Epidermal melanocyte (primary cell): ENCODE results near the gene NRK.
"Not testable (repeated sequence)": the region's sequence is repeated elsewhere in the genome, so short reads cannot be mapped to it uniquely, and the experiment has no call there.

Source experiments
- DNase-seq: peaks from one replicate; pipeline ENCODE4 v3.0.0; 2011; ENCODE audit warnings: low spot score; ENCODE audit not compliant: insufficient read length

NRK gene

DNA sequence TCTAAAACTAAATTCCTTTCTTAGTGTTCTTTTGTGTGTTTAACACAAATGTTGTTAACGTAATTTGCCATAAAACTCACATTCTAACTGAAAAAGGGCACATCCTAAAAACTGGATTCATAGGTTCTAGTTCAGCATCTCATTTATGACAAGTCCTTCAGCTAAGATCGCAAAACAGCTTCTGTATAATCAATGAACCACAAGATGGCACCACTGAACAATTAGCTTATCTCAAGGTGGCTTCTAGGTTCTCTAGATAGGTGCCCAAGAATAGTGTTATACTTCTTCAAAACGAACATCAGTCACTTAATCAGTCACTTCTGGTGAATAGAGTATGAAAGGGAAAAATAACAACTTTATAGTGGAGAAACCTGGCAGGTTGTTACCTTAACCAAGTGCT is 54.3 kb downstream of the NRK start:
- DNase-seq, result no peak

DNA sequence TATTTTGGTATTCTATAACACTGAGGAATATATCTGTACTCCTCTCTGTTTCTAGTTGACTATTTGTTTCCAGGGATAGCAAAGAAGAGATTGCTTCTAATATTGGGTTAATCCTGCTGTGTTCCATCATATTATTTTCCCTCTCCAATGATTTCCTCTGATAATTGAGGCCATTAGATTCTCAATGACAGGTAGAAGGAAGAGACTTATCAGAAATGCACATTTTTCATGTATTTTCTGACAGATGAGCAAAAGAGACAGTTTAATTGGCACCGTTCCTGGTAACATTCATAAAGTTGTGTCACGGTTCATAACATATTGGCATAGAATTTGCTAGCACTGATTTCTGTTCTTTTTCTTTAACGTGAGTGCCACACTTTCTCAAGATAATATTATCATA is 58.2 kb downstream of the NRK start:
- no peak for DNase-seq

DNA sequence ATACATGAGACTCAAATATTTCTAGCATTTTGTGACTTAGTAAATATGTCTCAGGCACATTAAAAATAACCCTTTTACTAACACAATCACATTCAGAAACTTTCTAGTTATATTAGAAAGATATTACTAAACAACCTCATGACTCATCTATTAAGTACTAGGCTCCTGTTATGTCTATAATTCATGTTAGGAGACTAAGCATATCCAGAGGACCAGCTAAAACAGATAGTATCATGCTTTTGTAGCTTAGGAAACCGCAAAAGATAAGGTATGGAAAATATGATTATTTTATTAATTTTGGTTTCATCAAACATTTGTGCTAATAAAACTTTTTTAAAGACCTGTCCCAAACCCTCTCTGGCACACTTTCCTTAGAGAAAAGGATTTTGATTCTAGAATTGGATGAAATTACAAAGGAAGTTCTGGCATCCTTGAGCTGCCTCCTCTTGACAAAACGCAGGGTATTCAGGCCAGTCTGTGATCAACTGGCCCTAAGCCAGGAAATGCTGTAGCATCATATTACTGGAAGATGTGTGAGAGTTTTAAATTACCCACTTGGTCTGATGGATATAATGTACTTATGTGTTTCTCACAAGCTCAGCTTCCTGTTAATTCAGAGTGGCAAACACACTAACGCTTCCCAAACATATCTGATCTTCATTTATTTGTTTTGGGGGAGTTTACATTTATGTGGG is 60.4 kb downstream of the NRK start:
- DNase-seq, result no peak

DNA sequence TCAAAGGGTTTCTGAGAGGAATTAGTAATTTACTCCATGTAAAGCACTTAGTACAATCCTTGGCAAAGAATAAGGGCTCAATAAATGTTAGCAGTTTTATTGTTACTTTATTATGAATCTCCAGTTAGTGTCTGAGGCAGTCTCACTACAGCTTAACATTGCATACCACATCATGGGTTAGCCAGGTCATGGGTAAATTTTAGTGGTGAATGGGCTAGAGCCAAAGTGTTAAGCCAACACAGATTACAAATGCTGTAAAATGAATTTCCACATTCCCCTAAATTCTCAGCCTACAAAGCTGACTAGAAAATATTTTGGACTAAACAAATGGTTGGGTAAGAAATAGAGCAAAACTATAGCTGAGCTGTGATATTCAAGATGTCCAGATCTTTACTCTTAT is 72.4 kb downstream of the NRK start:
- no peak for DNase-seq

DNA sequence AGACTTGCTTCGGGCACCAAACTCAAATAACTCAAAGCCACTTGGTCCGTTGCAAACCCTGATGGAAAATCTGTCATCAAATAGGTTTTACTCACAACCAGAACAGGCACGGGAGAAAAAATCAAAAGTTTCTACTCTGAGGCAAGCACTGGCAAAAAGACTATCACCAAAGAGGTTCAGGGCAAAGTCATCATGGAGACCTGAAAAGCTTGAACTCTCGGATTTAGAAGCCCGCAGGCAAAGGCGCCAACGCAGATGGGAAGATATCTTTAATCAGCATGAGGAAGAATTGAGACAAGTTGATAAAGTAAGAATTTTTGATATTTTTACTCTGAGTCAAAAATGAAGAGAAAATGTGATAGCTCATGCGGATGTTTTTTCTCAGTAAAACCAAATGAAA is 87.2 kb downstream of the NRK start:
- DNase-seq, result no peak

DNA sequence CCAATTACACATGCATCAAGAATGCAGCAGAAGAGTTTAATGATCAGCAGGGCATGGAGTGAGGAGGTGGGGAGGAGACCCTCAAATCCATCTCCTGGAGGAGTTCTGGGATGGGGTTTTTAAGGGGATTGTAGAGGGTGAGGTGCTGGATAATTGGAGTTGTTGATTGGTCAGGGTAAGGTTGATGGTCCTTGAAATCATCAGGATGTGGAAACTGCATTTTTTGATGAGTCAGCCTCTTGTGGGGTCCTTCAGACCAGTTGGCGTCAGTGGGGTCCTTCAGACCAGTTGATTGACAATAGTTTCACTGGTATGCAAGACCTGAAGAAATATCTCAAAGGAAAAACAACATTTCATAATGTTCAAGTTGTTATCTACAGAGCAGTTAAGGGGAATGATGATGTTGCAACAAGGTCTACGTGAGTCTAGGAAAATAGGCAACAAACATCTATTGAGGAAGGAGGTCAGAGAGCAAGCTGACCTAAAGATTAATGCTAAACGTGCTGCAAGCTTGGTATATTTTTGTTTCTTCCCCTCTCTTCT is 88.3 kb downstream of the NRK start:
- no peak for DNase-seq

DNA sequence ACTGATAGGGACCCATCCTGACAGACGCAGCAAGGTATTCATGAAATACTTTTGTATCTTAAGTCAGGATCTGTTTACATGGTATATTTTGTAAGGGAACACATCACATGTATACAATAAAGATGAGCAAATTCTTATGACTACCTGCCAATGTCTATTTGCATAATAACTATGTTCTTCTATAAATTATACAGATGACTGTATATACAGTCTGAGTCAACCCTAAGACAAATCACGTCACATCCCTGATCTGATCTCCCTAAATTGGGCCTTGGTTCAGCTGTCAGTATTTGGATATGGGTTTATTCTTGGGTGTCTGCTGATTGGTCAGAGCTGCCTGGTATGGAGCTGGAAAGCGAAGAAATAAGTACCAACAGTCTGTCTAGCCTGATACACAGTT is 122.9 kb downstream of the NRK start:
- DNase-seq, result no peak

DNA sequence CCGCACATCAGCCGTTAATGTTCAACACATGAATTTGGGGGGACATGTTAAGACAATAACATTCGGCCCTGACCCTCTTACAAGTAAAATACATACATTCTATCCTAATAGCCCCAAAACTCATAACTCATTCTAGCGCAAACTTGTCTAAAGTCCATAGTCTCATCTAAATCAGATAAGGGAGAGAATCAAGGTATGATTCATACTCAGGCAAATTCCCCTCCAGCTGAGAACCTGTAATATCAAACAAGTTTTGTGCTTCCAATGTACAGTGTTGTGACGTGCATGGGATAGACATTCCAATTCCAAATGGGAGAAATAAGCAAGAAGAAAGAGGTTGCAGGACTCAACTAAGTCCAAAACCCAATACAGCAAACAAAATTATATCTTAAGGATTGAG is 147.1 kb downstream of the NRK start:
- DNase-seq, result no peak

DNA sequence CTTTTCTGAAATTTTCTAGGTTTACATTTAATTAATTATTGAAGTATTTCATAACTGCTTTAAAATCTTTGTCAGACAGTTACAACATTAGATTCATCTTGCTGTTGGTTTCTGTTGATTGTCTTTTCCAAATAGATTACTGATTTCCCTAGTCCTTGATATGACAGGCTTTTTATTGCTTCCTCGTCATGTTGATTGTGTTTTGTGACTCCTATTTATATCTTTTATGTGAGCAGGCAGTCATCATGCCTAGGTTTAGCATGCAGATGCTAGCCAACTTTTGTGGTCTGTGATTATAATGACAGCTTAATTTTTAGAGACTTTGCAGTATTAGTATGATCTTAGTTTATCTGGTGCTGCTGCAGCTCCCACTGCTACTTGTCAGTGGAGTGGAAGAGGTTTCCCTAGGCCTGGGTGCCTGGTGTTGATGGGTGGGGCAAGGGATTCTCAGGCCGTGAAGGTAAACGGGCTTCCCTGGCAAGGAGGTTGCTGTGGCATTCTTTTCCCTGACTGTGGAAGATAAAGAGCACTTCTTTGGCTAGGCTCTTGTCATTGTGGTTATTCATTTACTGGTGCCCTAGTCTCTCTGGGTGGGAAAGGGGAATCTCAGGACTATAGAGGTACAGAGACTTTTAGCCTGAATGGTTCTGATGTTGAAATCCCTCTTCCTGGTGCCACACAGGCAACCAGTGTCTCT is 150.5 kb downstream of the NRK start:
- DNase-seq, result no peak

DNA sequence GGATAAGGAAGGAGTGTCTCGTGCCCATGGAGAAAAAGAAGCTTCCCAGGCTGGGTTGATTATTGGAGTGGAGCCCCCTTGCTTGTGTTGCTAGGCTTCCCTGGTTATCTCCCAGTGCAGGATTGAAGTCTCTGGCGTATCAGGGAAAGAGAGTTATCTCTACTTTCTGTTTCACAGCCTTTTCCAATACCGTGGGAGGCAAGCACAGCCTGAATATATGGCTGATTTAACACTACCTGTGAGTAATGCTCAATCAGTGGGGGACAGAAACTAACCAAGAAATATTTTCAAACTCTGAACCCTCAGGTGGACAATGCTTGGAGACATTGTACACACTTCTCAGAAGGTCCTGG is 151.0 kb downstream of the NRK start:
- DNase-seq, result no peak

DNA sequence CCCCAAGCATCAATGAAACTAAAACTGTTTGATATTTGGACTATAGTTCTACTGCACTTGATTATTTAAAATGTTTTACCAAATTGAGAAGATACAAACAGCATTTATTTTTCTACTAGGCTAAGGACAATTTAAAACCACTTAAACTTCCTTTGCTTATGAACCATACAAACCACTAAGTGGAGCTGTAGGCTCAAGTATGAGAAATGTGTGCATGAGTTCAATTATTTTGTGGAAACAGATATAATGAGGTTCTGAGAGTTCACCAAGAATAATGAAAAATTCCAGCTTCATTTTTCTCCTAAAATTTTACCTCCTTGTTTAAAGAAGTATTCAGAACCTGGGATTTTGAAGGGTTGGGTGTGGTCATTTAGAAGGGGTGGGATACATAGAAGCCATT is 153.0 kb downstream of the NRK start:
- no peak for DNase-seq

DNA sequence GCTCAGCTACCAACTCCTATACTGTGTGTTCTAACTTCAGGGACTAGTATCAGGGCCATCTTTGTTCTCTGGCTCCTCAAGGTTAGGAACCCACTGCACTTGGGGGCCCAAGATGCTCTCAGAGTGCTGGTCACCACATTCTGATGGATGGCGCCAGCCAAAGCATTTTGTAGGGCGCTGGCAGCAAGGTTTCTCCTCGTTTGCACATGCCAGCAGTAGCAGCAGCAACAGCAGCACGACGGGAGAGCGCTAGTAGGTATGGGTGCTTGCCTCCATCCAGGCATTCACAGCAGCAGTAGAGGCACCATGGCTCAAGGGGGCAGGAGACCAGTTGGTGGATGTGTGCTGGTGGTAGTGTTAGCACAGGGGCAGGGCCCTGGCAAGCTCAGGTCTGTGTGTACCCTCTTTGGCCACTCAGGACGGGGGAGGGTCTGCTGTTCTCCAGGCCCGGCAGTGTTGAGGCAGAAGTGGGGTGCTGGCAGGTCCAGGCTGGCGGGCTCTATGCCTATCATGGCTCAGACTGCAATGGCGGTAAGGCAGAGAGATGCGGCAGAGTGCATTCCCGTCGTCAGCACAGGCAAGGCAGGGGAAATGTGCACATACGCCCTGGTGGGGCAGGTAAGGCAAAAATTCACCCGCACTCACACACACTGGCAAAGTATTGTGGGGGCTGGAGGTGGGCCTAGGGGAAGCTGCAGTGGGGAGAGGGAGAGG is 159.6 kb downstream of the NRK start:
- no peak for DNase-seq

DNA sequence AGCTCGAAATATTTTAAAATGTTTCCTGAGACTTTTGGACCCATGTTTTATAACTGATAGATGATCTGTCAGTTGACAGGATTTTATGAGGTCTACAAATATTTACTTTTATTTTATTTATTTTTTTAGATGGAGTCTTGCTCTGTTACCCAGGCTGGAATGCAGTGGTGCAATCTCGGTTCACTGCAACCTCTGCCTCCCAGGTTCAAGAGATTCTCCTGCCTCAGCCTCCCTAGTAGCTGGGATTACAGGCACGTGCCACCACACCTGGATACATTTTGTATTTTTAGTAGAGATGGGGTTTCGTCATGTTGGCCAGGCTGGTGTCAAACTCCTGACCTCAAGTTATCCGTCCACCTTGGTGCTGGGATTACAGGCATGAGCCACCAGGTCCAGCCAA is 166.1 kb downstream of the NRK start:
- not testable (repeated sequence) for DNase-seq

DNA sequence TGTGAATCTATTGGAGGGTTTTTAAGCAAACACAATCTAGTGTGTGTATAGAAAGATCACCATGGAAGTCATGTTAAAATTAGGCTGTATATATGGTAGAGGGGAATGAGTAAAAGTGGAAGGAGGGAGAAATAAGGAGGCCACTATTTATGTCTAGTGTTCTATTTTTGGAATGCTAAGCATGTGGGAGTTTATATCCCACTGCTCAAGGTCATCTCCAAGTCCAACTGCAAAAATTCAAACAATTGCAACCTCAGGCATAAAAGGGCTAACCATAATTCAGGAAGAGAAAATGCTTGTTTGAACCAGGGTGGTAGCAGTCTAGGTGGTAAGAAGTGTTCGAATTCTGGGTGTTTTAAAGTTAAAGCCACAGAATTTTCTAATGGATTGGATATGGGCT is 177.0 kb downstream of the NRK start:
- no peak for DNase-seq

DNA sequence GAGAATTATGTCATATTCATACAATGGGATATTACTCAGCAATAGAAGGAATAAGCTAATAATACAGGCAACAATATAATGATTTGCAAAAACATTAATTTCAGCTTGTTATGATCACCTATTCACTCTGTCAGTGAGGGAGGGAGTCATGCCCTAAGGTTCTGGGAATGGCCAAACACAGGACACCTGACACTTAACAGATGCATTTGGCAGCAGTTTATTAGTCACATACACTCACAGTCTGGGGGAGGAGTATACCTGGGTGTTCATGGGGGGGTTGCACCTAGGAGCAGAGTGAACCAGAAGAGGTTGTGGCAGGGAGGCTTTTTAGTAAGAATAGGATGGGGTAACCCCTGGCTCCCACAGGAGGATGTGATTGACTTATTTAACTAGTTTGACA is 177.9 kb downstream of the NRK start:
- no peak for DNase-seq

DNA sequence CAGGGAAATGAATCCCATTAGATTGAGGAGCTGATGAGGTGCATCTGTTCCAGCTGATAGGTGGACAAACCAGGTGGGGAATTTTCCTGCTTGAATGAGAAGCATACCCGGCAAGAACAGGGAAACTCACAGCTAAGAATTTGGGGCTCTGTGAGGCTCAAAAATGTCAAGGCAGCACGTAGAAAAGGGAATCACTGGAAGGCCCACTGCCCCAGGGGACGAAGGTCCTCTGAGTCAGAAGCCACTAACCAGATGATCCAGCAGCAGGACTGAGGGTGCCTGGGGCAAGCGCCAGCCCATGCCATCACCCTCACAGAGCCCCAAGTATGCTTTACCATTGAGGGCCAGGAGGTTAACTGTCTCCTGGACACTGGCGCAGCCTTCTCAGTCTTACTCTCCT is 178.3 kb downstream of the NRK start:
- DNase-seq, result not testable (repeated sequence)

DNA sequence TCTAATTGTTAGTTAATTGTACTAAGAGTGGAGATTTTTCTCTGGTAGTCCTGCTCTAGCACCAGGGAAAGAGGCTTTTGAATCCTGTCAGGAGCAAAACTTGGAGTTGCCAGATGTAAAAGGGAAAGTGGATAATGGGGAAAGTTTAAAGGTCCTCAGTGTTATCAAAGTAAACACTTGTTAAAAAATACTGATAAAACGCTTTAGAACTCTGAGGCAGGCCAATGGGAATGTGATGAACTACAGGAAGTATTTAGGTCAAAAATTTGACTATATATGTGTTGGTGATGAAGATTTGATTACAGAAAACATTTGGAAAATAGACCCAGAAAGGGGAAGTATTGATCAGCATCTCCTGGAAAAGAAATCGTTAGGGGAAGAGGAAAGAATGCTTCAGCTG is 183.3 kb downstream of the NRK start:
- no peak for DNase-seq

DNA sequence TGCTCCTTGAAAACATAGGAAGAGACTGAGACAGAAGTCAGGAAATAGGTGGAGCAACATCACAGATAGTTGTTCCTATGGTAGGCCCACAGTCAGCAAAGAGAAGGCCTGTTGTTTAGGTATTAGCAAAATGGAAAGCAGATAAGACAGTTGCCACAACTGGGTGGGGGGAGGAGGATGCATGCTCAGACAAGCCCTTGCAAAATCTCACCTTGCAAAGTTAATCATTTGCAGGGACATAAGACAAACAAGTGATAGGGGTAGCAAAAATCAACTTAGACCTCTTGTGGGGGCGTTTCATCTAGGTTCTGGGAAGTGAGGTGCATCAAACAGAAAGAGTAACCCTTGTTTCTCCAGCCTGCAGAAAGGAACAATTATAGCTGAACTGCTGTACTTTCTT is 185.5 kb downstream of the NRK start:
- no peak for DNase-seq
